ENCODE results near the gene ACP4.
A peak's percentile ranks its signal among the peaks of the same experiment; 100 is the strongest.

The ACP4 gene

DNA sequence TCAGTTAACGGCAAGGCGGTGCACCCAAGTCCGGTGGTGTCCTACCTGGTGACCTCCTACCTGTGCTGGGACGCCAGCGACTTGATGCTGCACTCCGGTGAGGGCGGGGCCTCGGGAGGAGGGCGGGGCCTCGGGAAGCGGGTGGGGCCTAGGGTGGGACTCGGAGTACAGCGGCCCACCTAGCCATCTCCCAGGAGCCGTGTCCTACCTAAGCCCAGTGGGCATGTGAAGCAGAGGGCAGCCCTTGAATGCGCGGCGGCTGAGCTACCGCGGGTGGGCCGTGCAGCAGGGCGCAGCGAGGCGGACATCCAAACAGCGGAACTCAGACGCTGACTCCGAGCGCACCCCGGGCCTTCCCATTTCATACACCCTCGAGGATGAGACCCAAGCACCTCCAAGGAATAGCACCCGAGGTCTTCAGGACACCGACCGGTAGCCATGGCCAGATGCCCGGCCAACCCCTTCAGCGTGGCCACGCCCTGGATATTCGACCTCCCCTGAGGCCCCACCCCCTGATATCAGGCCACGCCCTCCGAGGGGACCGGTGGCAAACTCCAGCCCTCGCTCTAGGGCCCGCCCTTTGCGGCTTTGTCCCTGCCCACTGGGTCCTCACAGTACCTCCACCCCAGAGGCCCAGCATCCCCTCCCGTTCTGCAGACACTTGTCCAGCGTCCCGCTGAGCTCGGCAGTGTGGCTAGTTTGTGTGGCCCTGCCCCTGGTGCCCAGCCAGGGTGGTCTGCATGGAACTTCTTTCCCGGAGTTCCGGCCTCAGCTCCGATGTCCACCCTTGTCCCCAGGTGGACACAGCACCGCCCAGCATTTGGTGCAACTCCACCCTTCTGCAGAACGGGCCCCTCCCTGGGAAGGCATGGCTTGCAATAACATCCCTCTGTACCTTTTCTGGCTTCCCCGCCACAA is 28.0 kb downstream of the ACP4 start:
- H3K27ac ChIP-seq: peak overlapping the region; percentile 93
- TF ChIP-seq, protein P1, sequence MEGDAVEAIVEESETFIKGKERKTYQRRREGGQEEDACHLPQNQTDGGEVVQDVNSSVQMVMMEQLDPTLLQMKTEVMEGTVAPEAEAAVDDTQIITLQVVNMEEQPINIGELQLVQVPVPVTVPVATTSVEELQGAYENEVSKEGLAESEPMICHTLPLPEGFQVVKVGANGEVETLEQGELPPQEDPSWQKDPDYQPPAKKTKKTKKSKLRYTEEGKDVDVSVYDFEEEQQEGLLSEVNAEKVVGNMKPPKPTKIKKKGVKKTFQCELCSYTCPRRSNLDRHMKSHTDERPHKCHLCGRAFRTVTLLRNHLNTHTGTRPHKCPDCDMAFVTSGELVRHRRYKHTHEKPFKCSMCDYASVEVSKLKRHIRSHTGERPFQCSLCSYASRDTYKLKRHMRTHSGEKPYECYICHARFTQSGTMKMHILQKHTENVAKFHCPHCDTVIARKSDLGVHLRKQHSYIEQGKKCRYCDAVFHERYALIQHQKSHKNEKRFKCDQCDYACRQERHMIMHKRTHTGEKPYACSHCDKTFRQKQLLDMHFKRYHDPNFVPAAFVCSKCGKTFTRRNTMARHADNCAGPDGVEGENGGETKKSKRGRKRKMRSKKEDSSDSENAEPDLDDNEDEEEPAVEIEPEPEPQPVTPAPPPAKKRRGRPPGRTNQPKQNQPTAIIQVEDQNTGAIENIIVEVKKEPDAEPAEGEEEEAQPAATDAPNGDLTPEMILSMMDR (IDR thresholded peaks at IDR 0.05): no peak
- no peak for TF ChIP-seq ZFX (IDR thresholded peaks at IDR 0.05; ENCODE audit: borderline replicate concordance)

DNA sequence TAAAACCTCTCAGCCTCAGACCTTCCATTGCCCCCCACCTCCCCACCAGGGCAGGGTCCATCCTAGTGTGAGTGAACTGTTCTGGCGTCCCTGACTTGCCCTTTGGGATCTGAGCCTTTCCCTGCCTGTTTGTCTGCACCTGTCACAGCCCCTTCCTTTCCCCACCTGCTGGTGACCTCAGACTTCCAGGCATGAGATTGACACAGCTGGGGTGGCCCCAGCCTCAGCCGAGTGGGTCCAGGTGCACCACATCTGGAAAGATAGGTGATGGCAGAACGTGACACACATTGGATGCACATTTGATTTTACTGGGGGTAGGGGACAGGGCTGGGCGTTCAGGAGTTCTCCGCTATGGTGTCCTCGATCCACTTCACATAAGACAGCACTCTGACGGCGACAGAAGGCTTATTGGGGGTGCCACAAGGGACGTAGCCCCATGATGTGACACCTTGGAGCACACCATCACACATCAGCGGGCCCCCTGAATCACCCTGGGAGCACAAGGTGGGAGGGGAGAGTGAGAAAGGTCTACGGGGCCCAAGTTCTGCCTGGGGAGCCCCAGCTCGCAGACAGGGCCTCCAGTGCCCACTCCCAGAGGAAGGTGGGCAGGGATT is 28.8 kb downstream of the ACP4 start:
- H3K27ac ChIP-seq: peak overlapping the region; percentile 93
- TF ChIP-seq, protein P1 (IDR thresholded peaks at IDR 0.05): no peak
- no peak for TF ChIP-seq ZFX (IDR thresholded peaks at IDR 0.05; ENCODE audit: borderline replicate concordance)

GRCh38 chr19:50819636-50820035 is 29.4 kb downstream of the ACP4 start:
- H3K27ac ChIP-seq: peak overlapping the region; percentile 93
- TF ChIP-seq, protein P1 (IDR thresholded peaks at IDR 0.05): no peak
- TF ChIP-seq ZFX (IDR thresholded peaks at IDR 0.05; ENCODE audit: borderline replicate concordance): no peak

GRCh38 chr19:50820086-50820485 is 29.9 kb downstream of the ACP4 start:
- TF ChIP-seq, protein P1 (IDR thresholded peaks at IDR 0.05): no peak
- no peak for TF ChIP-seq ZFX (IDR thresholded peaks at IDR 0.05; ENCODE audit: borderline replicate concordance)
- peak overlapping the region; percentile 93 for H3K27ac ChIP-seq

DNA sequence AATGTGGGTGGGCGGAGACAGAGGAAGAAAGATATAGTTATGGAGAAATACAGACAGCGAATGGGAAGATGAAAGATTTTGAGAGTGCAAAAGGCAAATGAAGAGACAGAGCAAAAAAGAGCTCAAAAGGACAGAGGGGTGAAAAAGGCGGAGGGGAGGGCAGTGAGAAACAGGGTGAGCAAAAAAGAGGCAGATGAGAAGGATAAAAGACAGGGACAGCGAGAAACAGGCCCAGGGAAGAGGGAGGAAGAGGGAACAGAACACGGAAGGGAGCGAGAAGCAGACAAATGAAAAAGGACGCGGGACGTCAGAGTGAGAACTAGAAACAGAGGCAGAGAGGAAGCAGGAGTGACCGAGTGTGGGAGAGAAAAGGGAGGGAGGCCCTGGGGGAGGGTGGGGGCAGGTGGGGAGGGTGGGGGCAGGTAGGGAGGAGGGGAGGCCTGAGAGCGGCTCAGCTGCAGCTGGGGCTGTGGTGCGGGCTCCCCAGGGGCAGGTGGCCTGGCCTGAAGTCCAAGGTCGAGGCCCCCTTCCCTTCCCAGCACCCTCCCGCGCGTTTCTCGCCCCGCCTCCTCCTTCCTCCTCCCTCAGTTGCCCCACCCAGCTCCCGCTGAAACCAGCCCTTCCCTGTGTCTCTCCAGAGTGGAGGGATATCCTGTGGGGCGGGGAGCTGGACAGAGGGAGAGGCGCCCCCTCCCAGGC is 30.5 kb downstream of the ACP4 start:
- H3K27ac ChIP-seq: peak overlapping the region; percentile 93
- no peak for TF ChIP-seq ZFX (IDR thresholded peaks at IDR 0.05; ENCODE audit: borderline replicate concordance)
- TF ChIP-seq, protein P1 (IDR thresholded peaks at IDR 0.05): no peak

- H3K27ac ChIP-seq: peak overlapping the region; percentile 93
- no peak for TF ChIP-seq ZFX (IDR thresholded peaks at IDR 0.05; ENCODE audit: borderline replicate concordance)
- TF ChIP-seq, protein P1 (IDR thresholded peaks at IDR 0.05): no peak
Measured at GRCh38 chr19:50821248-50821612, 31.0 kb downstream of the ACP4 start.

Data from 22Rv1 (cell line).